Transverse colon (tissue), 4 donors: ENCODE data around the gene TMEM175. TPM values are rescaled to one million over a fixed set of nuclear protein-coding genes. Genes with fewer than 3 reads are reported as not detected.
A peak's percentile ranks its signal among the peaks of the same experiment; 100 is the strongest.

ENCODE experiments used
- DNase-seq: peaks from one replicate; pipeline ENCODE4 v3.0.0-alpha.2; 2019
- H3K27ac ChIP-seq, 4 donors: fragments of 200-600 bp; sonication (generic); 2 replicates each; pipeline ENCODE4 v1.5.1; 2016 to 2018; ENCODE audit warnings: inconsistent platforms in 4 of 4
- H3K27me3 ChIP-seq: fragments of 200-600 bp; sonication (generic); 2 replicates; pipeline ENCODE4 v1.5.1; 2017; ENCODE audit warnings: inconsistent platforms
- H3K36me3 ChIP-seq, 4 donors: fragments of 200-600 bp; sonication (generic); 2 replicates each; pipeline ENCODE4 v1.5.1; 2017 to 2019; ENCODE audit warnings: inconsistent platforms in 4 of 4
- H3K4me1 ChIP-seq, 4 donors: fragments of 200-600 bp; sonication (generic); 2 replicates each; pipeline ENCODE4 v1.5.1; 2017 to 2020; ENCODE audit warnings: inconsistent platforms in 4 of 4
- H3K4me3 ChIP-seq, 4 donors: fragments of 200-600 bp; sonication (generic); 1 replicate in 1 of 4; 2 replicates in 3 of 4; pipeline versions ENCODE4 v1.5.1 to v1.6.1; 2017 to 2019; ENCODE audit warnings: inconsistent platforms in 4 of 4
- H3K9me3 ChIP-seq, 2 donors: fragments of 200-600 bp; sonication (generic); 2 replicates each; pipeline ENCODE4 v1.5.1; 2017 to 2019; ENCODE audit warnings: inconsistent platforms in 2 of 2
- EP300 ChIP-seq: sonication (generic); formaldehyde crosslinking; IDR thresholded peaks from one replicate; pipeline ENCODE4 v1.6.1; 2017; ENCODE audit warnings: antibody characterized with exemption, low read depth
- POLR2A ChIP-seq: fragments of 450-650 bp; IDR thresholded peaks from one replicate; pipeline ENCODE4 v1.6.1; 2016; ENCODE audit warnings: antibody characterized with exemption, mild to moderate bottlenecking, moderate library complexity
- POLR2AphosphoS5 ChIP-seq, 3 donors: sonication (generic); formaldehyde crosslinking; IDR thresholded peaks; one replicate each; pipeline ENCODE4 v1.6.1; 2016; ENCODE audit warnings: antibody characterized with exemption in 3 of 3
- WGBS, 2 donors: methylation state at CpG; one replicate each; pipeline ENCODE4 v1.1.5; 2018; ENCODE audit warnings: low coverage in 1 of 2; 5-methylcytosine and 5-hydroxymethylcytosine counted together
- in situ Hi-C, 4 donors: fragments of 200-750 bp; cut with MboI; loops; one replicate each; pipeline versions ENCODE4 v1.15.0 to v1.15.1; 2017; ENCODE audit warnings: low sequenced_read_pairs in 3 of 4, low pct_ligation_motif_present in 1 of 4, low pct_unique_long_range_greater_than_20kb in 1 of 4
- intact Hi-C: fragments of 100-400 bp; cut with DNase I; formaldehyde crosslinking; loops from one replicate; pipeline ENCODE4 v1.15.1; 2023; ENCODE audit warnings: low total_unique reads
- total RNA-seq, 4 donors: library from RNA; depleted of rRNA; stranded (reverse); fragments of >200 nt; gene quantifications; one replicate each; pipeline ENCODE4 v1.1.0, GENCODE V29; 2016
- TF ChIP-seq, protein P1 (sequence below), 5 experiments: fragments of 200-600 bp in 3 of 5; fragments of 450-650 bp in 2 of 5; sonication (generic) in 3 of 5; IDR thresholded peaks; 1 replicate in 2 of 5; 2 replicates in 3 of 5; pipeline ENCODE4 v1.5.1; 2016 to 2017; ENCODE audit warnings: antibody characterized with exemption in 5 of 5, inconsistent platforms in 3 of 5, mild to moderate bottlenecking in 2 of 5, moderate library complexity in 1 of 5

Gene TMEM175
- total RNA-seq, 4 donors from 2014 or later: 44.0 to 116 (median 50.5) TPM

DNA sequence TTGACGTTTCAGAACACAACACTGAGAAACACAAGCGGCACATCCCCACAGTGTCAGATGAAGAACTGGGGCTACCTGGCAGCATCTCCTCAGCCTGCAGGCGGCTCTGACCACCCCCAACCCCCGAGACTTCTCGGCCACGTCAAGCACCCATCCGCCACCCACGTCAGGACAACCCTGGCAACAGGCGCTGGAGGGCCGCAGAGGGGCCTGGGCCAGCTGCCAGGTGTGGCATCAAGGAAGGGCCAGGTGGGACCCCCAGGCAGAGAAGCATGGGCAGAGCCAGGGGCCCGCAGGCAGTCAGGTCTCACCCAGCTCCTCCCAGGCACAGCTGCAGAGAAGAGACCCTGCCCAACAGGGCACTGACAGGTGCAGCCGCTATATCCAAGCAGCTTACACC is 22.4 kb upstream of the TMEM175 start:
- Histone ChIP-seq H3K4me1 (peaks cover 0 to 15% (median 7%) of the 10 kb centered on the region in 4 donors), H3K9me3 (no peaks in the 10 kb centered on the region), H3K36me3 (peaks cover 0 to 28% (median 7%) of the 10 kb centered on the region in 4 donors), H3K4me3 (no peak overlapping the region), H3K27me3 (no peaks in the 10 kb centered on the region), H3K27ac (no peak overlapping the region)
- DNase-seq: no peak
- 100% methylated on average over 12 of the region's 12 CpGs; no CpG with 5 or more reads in 1 of the 2 donors for WGBS, 2 donors
- in situ Hi-C loops: no loop called here
- no peak for TF ChIP-seq POLR2AphosphoS5 (IDR thresholded peaks at IDR 0.05)
- TF ChIP-seq, protein P1, sequence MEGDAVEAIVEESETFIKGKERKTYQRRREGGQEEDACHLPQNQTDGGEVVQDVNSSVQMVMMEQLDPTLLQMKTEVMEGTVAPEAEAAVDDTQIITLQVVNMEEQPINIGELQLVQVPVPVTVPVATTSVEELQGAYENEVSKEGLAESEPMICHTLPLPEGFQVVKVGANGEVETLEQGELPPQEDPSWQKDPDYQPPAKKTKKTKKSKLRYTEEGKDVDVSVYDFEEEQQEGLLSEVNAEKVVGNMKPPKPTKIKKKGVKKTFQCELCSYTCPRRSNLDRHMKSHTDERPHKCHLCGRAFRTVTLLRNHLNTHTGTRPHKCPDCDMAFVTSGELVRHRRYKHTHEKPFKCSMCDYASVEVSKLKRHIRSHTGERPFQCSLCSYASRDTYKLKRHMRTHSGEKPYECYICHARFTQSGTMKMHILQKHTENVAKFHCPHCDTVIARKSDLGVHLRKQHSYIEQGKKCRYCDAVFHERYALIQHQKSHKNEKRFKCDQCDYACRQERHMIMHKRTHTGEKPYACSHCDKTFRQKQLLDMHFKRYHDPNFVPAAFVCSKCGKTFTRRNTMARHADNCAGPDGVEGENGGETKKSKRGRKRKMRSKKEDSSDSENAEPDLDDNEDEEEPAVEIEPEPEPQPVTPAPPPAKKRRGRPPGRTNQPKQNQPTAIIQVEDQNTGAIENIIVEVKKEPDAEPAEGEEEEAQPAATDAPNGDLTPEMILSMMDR (IDR thresholded peaks at IDR 0.05): no peak
- TF ChIP-seq POLR2A: no peak
- no peak for TF ChIP-seq EP300
- intact Hi-C loops: no loop called here

DNA sequence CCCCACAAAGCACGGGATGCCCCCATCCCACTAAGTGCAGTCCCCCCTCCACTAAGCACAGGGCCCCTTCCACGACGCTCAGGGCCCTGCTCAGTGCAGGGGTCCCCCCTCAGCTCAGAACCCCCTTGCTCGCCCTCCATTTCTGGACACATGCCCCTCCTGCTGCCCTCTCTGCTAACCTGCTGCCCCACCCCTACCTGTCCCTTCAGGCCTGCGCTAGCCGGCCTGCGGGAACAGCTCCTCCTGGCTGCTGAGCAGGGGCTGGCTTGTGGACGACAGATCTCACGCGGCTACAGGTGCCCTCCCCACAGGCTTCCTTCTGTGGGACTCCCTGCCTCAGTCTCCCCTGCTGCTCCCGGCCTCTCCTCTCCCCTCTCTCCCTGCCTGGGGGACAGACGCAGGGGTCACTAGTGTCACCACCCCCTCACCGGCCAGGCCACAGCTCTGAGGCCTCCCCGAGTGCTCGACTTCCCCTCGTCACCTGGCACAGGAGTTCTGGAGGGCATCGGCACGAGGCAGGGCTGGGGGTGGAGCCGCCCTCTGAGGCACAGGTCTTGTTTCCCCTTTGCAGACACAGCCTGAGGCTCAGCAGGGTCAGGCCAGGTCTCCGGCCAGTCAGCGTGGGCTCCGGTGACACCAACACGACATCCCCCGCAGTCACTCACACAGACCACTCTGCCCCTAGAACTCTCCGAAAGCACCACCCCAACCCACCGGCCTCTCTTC is 21.7 kb upstream of the TMEM175 start:
- peaks cover 0 to 19% (median 9%) of the 10 kb centered on the region in 4 donors for H3K4me1 ChIP-seq
- H3K27me3 ChIP-seq: no peaks in the 10 kb centered on the region
- peaks cover 0 to 28% (median 7%) of the 10 kb centered on the region in 4 donors for H3K36me3 ChIP-seq
- H3K9me3 ChIP-seq: no peaks in the 10 kb centered on the region
- WGBS, 2 donors: 94% methylated on average over 26 of the region's 26 CpGs; no CpG with 5 or more reads in 1 of the 2 donors
- H3K27ac ChIP-seq: no peak overlapping the region
- TF ChIP-seq POLR2AphosphoS5 (IDR thresholded peaks at IDR 0.05) (no peak), POLR2A (no peak), EP300 (no peak)
- TF ChIP-seq, protein P1 (IDR thresholded peaks at IDR 0.05): no peak
- intact Hi-C loops: no loop called here
- no peak overlapping the region for H3K4me3 ChIP-seq
- in situ Hi-C loops: no loop called here
- DNase-seq: no peak

DNA sequence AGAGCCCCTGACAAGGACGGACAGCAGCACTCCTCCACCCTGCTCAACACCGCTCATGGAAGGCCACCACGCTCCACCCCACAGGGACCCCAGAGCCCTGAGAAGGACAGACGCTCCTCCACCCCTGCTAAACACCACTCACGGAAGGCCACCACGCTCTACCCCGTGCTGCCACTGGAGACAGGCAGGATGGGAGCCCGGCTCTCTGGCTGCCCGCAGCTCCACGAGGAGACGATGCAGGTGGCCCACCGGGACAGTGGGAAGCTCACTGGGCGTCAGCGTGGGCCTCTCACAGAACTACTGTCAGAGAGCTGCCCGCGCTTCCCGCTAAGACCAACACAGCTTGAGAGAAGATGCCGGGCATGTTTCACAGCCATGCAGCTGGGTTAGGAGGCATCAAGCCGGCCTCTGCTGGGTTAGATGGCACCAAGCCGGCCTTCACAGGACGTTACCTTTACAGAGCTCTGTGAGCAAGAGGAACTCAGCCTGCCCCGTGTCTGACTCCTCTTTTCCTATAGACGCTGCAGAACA is 21.0 kb upstream of the TMEM175 start:
- DNase-seq: no peak
- WGBS, 2 donors: 96% methylated on average over 21 of the region's 23 CpGs; no CpG with 5 or more reads in 1 of the 2 donors
- no peak overlapping the region for H3K27ac ChIP-seq
- peaks cover 0 to 26% (median 10%) of the 10 kb centered on the region in 4 donors for H3K4me1 ChIP-seq
- TF ChIP-seq POLR2A (no peak), POLR2AphosphoS5 (IDR thresholded peaks at IDR 0.05) (no peak), EP300 (no peak)
- TF ChIP-seq, protein P1 (IDR thresholded peaks at IDR 0.05): no peak
- no peak overlapping the region for H3K4me3 ChIP-seq
- intact Hi-C loops (no loop called here), in situ Hi-C loops (no loop called here)
- H3K36me3 ChIP-seq: peaks cover 0 to 28% (median 7%) of the 10 kb centered on the region in 4 donors
- no peaks in the 10 kb centered on the region for H3K9me3 ChIP-seq
- no peaks in the 10 kb centered on the region for H3K27me3 ChIP-seq

DNA sequence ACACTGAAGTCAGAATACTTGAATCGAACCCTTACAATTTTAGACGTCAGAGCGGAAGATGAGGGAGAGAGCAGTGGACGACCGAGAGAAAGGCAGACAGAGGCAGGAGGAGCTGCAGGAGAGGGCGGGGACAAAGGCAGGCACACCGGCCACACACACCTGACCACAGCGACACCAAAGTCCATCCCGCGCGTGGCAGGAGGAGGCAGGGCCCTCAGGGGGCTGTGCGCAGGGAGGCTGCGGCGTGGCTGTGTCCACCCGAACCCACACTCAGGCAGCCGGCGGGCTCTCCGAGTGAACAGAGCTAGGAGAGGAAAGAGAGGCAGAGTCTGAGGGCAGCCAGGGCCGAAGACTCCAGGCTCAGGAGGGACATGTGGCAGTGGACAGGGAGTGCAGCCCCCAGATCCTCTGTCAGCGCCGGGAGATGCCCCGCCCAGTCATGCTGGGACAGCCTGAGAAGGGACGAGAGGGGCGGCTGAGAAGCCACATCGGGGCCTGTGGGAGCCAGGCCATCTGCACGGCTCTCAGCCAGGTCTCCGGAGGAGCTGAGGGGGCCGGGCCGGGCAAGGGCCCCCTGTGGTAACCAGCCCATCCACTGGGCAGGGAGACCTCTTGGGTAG is 20.3 kb upstream of the TMEM175 start:
- 81 to 88% methylated on average over 8 to 25 of the region's 29 CpGs for WGBS, 2 donors
- peaks cover 0 to 28% (median 7%) of the 10 kb centered on the region in 4 donors for H3K36me3 ChIP-seq
- peak; percentile 22 for DNase-seq
- no peak overlapping the region for H3K4me3 ChIP-seq
- no peaks in the 10 kb centered on the region for H3K9me3 ChIP-seq
- peak overlapping the region; percentile 48 to 69 (median 62) for H3K27ac ChIP-seq
- no peak for TF ChIP-seq EP300
- TF ChIP-seq, protein P1 (IDR thresholded peaks at IDR 0.05): no peak
- no peak for TF ChIP-seq POLR2AphosphoS5 (IDR thresholded peaks at IDR 0.05)
- no peak for TF ChIP-seq POLR2A
- intact Hi-C loops: no loop called here
- H3K27me3 ChIP-seq: no peaks in the 10 kb centered on the region
- H3K4me1 ChIP-seq: peaks cover 0 to 30% (median 10%) of the 10 kb centered on the region in 4 donors
- in situ Hi-C loops: no loop called here
